GM18507 (cell line): ENCODE results near the gene RCC2.
A peak's percentile ranks its signal among the peaks of the same experiment; 100 is the strongest.
"Not testable (repeated sequence)": the region's sequence is repeated elsewhere in the genome, so short reads cannot be mapped to it uniquely, and the experiment has no call there.

Source experiments
- DNase-seq: peaks from one replicate; pipeline ENCODE4 v3.0.0; 2011; ENCODE audit warnings: low read depth; ENCODE audit not compliant: insufficient read length; ENCODE audit errors: extremely low spot score
- FAIRE-seq: peaks from 2 replicates; lab custom pipeline; 2011; peaks lifted over from hg19 to GRCh38; lab: Jason Lieb, UNC

Gene RCC2

GRCh38 chr1:17425806-17426600, 13.5 kb downstream of the RCC2 start:
- FAIRE-seq (no peak), DNase-seq (no peak)

- FAIRE-seq (no peak), DNase-seq (no peak)
Measured at GRCh38 chr1:17423781-17424245, 15.7 kb downstream of the RCC2 start.

- FAIRE-seq: no peak
Measured at GRCh38 chr1:17422461-17422860, 17.0 kb downstream of the RCC2 start.

DNA sequence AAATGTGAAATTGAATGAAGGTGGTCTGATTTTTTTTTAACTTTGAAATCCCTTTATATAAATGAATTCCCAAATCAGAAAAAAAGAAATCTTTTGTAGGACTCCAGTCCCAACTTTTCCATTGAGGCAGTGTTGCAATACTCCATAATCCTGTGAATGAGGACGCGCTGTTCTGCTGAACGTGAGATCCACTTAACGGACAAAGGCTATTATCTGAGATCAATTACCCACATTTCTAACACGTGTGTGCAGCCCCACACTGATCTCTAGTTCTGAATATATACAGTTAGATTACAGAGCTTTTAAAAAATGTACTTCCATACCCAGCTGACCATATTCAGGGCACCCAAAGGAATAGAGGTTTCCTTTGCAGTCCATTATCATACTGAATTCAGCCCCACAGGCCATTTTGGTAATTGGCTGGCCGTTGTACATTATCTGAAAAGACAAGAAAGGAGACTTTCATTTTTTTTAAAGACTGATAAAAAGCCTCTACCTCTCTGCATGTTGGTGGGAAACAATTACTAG, 19.0 kb downstream of the RCC2 start:
- DNase-seq: no peak
- FAIRE-seq: no peak

More at GRCh38 chr1:17422461-17422860, 17.0 kb downstream of the RCC2 start:
- DNase-seq: no peak

DNA sequence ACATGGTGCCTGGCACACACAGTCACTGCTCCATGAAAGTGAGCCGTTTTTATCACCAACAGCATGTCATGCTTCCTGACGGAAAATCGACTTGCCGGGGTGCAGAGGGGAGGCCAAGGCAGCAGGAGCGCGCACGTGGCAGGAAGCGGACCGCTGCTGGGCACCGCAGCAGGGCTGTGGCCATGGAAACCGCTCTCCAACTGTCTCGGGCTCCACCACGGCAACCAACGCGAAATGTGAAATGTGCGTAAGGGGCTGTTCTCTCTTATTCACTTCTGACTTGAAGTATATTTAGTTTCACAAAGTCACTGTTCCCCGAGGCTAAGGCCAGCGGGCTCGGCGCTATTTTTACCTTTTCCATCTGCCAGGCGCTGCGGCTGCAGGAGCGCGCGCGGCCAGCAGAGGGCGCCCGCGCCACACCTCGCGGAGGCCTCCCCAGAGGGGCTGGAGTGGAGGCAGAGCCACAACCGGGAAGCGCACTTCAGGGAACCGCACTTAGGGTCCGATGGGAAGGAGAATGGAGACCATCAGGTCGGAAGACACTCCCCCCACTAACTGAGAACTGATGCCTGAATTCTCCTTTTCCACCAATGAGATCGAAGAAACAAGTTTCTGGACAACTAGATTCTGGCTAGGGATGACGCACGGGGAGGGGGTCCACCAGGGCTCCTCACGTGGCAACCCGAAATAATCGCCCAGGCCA, 19.7 kb downstream of the RCC2 start:
- FAIRE-seq (peak; percentile 63), DNase-seq (peak; percentile 54)

DNA sequence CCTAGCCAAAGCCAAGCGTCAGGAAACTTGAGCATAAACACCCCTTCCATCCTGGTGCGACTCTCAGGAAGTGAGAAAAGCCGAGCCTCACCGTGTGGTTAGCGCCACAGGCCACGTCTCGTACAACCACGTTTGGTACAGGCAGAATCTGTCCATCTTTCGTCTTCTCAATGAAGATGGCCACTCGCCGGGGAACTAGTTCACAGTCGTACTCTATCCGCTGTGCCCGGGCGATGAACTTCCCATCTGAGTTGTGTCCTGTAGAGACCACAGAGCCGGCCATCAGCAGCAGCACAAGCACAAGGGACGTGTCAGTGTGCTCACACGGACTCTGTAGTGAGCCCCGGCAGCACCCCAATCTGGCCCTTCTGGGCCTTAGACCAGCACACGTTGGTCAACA, 23.1 kb downstream of the RCC2 start:
- DNase-seq (no peak), FAIRE-seq (no peak)

GRCh38 chr1:17414022-17414421, 25.5 kb downstream of the RCC2 start:
- DNase-seq (no peak), FAIRE-seq (no peak)

DNA sequence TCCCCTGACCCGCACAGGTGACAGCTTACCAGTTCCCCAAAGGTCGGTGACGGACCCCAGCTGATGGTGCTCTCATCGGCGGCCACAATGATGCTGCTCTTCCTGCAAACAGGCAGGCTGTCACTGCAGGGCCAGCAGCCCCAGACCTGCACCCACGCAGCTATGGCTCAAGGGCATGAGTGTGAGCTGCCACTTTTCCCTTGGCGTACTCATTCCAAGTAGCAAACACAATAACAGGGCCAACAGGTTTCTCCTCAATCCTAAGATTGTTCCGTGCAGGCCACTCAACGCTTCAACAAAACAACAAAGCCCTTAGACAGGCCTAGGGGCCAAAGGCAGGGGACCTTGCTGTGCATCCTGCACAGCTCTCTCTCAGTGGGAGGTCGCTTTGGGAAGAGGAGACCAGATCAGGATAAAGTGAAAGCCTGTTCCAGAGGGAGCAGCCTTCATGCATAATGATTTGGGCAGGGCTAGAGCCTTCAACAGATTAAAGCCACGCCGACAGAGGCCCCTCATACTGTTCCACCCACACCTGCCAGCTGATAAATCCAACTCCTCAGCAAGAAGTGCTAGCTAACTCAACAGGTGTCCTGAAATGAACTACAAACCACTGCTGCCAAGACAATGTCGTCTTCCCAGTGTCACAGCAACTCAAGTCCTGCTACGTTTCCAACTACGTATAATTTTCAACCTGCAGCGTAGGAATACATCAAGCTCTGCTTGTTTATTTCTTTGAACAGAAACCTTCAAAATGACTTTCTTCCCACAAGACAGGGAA, 27.2 kb downstream of the RCC2 start:
- DNase-seq: no peak
- FAIRE-seq: no peak

GRCh38 chr1:17409391-17409811, 30.1 kb downstream of the RCC2 start:
- DNase-seq (no peak), FAIRE-seq (no peak)

DNA sequence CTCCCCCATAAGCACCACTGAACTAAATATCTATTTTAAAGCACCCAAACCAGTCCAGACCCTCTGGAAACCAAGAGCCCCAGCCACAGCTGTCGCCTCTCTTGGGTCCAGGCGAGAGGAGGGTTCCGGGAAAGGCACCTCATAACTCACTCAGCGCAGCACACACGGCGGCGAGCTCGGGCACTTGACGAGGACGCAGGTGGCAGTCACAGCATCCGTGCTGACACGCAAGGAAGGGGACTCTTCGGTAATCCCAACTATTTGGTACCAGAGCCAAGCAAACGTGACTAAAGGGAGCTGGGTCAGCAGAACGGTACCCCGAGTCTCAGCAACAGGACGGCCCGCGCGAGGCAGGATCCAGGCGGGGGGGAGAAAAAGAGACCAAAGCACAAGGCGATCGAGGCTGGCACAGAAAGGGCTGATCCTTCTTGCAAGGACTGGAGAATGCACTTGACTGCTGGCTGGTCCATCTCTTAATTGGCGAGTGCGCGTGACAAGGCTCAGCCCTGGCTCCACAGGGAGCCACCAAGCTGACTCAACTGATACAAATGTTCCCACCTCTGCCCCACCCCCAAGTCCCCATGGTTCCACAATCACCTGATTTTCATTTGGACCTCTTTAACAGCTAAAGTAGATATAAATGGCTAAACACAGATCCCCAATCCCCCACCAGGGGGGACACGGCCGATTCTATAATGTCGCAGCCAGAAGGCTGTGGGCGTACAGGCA, 31.5 kb downstream of the RCC2 start:
- not testable (repeated sequence) for DNase-seq, FAIRE-seq

- FAIRE-seq, DNase-seq: not testable (repeated sequence)
Measured at GRCh38 chr1:17406760-17407475, 32.6 kb downstream of the RCC2 start.

DNA sequence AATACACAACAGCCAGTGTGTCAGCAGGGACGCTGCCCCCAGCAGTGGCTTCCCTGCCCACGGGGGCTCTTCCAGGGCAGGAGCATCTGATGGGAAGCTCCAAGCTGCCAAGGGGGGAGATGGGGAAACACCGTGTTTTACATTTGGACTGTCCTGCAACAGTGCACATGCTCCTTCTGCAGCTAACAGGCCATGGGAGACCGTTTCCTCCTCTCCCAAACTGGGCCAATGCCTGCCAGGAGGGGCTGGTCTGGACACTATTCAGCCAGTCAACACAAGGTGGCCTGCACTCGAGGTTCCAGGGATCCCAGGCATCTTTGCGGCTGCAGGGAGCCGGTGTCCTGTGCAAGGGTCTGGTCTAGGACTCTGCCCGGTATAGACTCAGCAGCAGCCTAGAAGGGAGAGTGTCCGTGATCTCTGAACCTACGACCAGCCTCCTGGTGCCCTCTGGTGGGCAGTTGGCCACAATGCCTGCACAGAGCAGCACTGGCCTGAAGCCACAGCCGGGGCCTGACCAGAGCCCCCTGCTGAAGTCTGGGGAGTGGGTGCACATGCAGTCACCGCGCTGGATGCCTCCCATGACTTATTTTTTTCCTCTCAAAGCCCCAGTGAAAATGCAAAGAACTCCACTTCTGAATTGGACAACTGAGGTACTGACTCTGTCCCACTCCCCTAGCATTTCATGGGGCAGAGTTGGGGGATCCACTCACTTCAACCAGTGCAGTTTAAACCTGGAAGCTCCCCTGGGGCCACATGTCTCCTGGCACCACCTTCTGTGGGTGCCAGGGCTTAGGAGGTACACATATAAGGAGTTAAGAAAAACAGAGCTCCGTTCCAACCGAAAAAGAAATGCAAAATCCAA, 33.3 kb downstream of the RCC2 start:
- FAIRE-seq (peak; percentile 68), DNase-seq (peak; percentile 48)

GRCh38 chr1:17404820-17405219, 34.7 kb downstream of the RCC2 start:
- DNase-seq (no peak), FAIRE-seq (no peak)

DNA sequence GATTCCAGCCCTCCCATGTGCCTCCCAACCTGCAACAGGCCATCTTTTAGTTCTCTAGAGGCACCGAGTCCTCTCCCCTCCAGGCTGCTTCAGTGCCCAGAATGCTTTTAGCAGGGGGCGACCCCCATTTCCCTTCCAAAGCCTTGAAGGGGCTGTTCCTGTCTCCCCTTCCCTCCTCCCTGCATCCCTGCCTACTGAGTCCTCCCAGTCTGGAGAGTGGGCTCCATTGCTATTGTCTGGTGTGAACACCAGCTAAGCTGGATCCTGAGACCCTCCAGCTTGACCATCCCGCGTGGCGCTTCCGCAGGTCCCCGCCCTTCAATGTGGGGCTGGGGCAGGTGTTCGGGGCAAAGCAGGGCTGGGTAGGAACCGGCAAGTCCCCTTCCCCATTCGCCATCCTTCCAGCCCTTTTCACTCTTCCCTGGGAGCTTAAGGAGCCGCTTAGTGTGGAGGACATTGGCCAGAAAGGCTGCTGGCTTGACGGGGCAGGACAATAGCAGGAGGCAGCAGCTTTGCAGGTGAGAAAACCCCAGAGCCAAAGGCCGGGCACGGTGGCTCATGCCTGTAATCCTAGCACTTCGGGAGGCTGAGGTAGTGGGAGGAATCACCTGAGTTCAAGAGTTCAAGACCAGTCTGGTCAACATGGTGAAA, 35.3 kb downstream of the RCC2 start:
- DNase-seq: no peak

DNA sequence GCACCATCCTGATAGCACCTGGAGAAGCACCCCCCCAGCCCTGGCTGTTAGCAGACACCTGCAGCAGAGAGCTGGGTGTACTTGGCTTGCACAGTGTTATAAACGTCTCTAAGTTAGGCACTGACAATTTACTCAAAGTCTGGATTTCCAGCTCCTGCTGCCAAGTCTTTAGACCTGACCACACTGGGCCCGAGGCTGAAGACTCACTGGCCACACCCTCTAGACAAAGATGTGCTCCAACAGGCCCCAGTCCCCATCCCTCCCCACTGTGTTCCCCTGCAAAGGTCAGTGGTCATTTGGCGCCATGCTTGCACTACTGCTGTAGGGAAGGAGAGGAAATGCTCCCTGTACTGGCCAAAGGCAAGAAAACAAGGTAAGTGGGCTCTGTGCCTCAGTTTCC, 36.4 kb downstream of the RCC2 start:
- no peak for FAIRE-seq
- DNase-seq: no peak

More for the DNA sequence above, 35.3 kb downstream of the RCC2 start:
- no peak for FAIRE-seq

DNA sequence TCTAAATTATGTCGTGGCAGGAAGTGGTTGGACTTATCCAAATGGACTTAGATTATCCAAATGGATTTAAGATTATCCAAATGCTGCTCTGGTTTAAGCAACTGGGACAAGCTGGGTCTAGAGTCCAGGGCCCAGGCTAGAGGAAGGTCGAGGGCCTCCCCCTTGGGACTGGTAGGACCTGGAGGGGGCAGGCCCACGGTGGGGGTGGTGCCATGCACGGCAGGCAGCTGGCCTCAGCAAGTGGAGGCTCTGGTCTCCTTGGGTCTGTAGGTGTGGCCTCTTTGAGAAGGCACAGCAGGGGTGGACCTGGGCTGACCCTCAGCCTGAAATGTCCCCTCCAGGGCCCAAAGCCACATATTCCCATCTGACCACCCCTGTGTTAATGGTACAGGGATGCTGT, 37.6 kb downstream of the RCC2 start:
- FAIRE-seq: no peak
- no peak for DNase-seq

GRCh38 chr1:17400725-17401341, 38.6 kb downstream of the RCC2 start:
- DNase-seq: no peak
- FAIRE-seq: no peak
